DND-41 (cell line): ENCODE data around the gene TMCC2.

ENCODE experiments used
- ATAC-seq: fragments of 200-7000 bp; cut with Tn5 transposase; 3 replicates; pipeline ENCODE4 v1.9.1; 2021; ENCODE audit warnings: low read depth; ENCODE audit not compliant: insufficient read depth
- DNase-seq: peaks from one replicate; pipeline ENCODE4 v3.0.0-alpha.2; 2020
- H2AFZ ChIP-seq: 2 replicates; pipeline ENCODE4 v1.6.0; 2012; ENCODE audit warnings: low read depth, low read length
- H3K27ac ChIP-seq: 2 replicates; pipeline ENCODE4 v1.5.1; 2012; ENCODE audit warnings: low read length, inconsistent platforms
- H3K27me3 ChIP-seq: fragments of 200-600 bp; sonication (generic); 2 replicates; pipeline ENCODE4 v1.6.0; 2012; ENCODE audit warnings: low read length, mild to moderate bottlenecking, inconsistent platforms; ENCODE audit not compliant: insufficient read depth, poor library complexity
- H3K36me3 ChIP-seq: 2 replicates; pipeline ENCODE4 v1.5.1; 2012; ENCODE audit warnings: low read length, inconsistent platforms; ENCODE audit not compliant: insufficient read depth
- H3K4me1 ChIP-seq: 2 replicates; pipeline ENCODE4 v1.5.1; 2012; ENCODE audit warnings: mild to moderate bottlenecking, low read length; ENCODE audit not compliant: insufficient read depth
- H3K4me2 ChIP-seq: 2 replicates; pipeline ENCODE4 v1.6.0; 2012; ENCODE audit warnings: mild to moderate bottlenecking, moderate library complexity, low read length, inconsistent platforms; ENCODE audit not compliant: insufficient read depth
- H3K4me3 ChIP-seq, 2 experiments: fragments of 200-600 bp in 1 of 2; shearing (Covaris generic) in 1 of 2; 2 replicates each; pipeline ENCODE4 v1.5.1; 2012 to 2016; ENCODE audit warnings: inconsistent platforms in 2 of 2, low read length in 2 of 2, mild to moderate bottlenecking in 2 of 2, low read depth in 1 of 2, moderate library complexity in 1 of 2
- H3K79me2 ChIP-seq: 2 replicates; pipeline ENCODE4 v1.6.0; 2012; ENCODE audit warnings: low read length, inconsistent platforms; ENCODE audit not compliant: insufficient read depth
- H3K9ac ChIP-seq: 2 replicates; pipeline ENCODE4 v1.6.0; 2012; ENCODE audit warnings: low read depth, mild to moderate bottlenecking, inconsistent platforms, low read length, moderate library complexity
- H3K9me3 ChIP-seq: 2 replicates; pipeline ENCODE4 v1.5.1; 2012; ENCODE audit warnings: low read length, moderate library complexity, mild to moderate bottlenecking, inconsistent platforms; ENCODE audit not compliant: insufficient read depth, severe bottlenecking
- H4K20me1 ChIP-seq: 2 replicates; pipeline ENCODE4 v1.6.0; 2012; ENCODE audit warnings: low read length; ENCODE audit not compliant: insufficient read depth
- EZH2 ChIP-seq: IDR thresholded peaks from 3 replicates; pipeline ENCODE4 v1.6.1; 2012; ENCODE audit warnings: borderline replicate concordance, low read depth, mild to moderate bottlenecking, moderate library complexity, low read length, inconsistent platforms; ENCODE audit not compliant: severe bottlenecking
- TF ChIP-seq, protein P1 (sequence below): IDR thresholded peaks from 2 replicates; pipeline ENCODE4 v1.5.1; 2012; ENCODE audit warnings: borderline replicate concordance, low read length, moderate library complexity, mild to moderate bottlenecking; ENCODE audit not compliant: poor library complexity, severe bottlenecking; ENCODE audit errors: extremely low read depth

TMCC2 gene

DNA sequence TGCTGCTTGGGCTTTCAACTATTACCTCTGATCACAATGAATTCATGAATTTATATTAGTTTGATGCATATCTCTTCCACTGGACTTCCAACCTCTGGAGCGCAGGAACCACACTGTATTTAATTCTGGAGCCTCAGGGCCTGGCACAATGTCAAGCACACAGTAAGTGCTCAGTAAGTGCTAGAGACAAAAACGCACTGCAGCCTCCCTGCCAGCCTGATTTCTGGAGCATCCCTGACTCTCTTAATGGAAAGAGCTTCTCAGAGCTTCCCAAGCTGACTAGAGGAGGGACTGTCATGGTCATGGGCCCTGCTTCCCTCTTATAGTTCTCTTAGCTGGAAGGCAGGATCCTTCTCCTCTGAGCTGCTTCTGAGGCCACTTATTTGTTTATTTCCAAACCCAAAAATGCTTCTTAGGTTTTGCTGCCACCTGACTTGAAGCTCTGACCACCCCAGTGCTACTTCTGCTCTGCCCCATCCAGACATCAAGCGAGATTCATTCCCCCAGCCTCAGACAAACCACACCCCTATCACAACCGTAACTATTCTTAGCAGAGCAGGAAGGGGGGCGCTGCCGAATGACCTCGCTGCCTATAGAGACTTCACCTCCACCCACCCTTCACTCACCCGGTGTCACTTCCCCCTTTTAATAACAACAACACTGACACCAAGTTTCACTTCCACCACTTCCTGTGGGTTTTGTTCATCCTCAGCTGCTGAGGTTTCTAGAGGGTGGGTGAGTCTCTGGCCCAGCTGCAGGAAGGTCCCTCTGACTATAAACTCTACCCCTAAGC, 60.2 kb downstream of the TMCC2 start:
- Histone ChIP-seq H3K4me1 (peaks cover 50% of the 10 kb centered on the region), H4K20me1 (peaks cover 43% of the 10 kb centered on the region), H3K27ac (peak overlapping the region; percentile 22), H3K79me2 (no peaks in the 10 kb centered on the region), H3K36me3 (no peaks in the 10 kb centered on the region), H3K4me3 (no peak overlapping the region), H3K4me2 (peak overlapping the region; percentile 45), H2AFZ (no peak overlapping the region), H3K27me3 (no peaks in the 10 kb centered on the region), H3K9me3 (no peaks in the 10 kb centered on the region), H3K9ac (no peak overlapping the region)
- DNase-seq (peak; percentile 90), ATAC-seq (peak; percentile 80)
- TF ChIP-seq, protein P1, sequence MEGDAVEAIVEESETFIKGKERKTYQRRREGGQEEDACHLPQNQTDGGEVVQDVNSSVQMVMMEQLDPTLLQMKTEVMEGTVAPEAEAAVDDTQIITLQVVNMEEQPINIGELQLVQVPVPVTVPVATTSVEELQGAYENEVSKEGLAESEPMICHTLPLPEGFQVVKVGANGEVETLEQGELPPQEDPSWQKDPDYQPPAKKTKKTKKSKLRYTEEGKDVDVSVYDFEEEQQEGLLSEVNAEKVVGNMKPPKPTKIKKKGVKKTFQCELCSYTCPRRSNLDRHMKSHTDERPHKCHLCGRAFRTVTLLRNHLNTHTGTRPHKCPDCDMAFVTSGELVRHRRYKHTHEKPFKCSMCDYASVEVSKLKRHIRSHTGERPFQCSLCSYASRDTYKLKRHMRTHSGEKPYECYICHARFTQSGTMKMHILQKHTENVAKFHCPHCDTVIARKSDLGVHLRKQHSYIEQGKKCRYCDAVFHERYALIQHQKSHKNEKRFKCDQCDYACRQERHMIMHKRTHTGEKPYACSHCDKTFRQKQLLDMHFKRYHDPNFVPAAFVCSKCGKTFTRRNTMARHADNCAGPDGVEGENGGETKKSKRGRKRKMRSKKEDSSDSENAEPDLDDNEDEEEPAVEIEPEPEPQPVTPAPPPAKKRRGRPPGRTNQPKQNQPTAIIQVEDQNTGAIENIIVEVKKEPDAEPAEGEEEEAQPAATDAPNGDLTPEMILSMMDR: peak; percentile 35
- TF ChIP-seq EZH2: no peak

- Histone ChIP-seq H3K79me2 (no peaks in the 10 kb centered on the region), H3K36me3 (no peaks in the 10 kb centered on the region), H3K9me3 (no peaks in the 10 kb centered on the region), H3K4me1 (peaks cover 23% of the 10 kb centered on the region), H3K4me2 (no peak overlapping the region), H3K9ac (no peak overlapping the region), H3K4me3 (no peak overlapping the region), H3K27me3 (peaks cover 20% of the 10 kb centered on the region), H3K27ac (no peak overlapping the region), H4K20me1 (peaks cover 29% of the 10 kb centered on the region), H2AFZ (no peak overlapping the region)
- DNase-seq: no peak
- ATAC-seq: no peak
- no peak for TF ChIP-seq EZH2
- TF ChIP-seq, protein P1: no peak
Measured at GRCh38 chr1:205291596-205291995, 63.9 kb downstream of the TMCC2 start.

DNA sequence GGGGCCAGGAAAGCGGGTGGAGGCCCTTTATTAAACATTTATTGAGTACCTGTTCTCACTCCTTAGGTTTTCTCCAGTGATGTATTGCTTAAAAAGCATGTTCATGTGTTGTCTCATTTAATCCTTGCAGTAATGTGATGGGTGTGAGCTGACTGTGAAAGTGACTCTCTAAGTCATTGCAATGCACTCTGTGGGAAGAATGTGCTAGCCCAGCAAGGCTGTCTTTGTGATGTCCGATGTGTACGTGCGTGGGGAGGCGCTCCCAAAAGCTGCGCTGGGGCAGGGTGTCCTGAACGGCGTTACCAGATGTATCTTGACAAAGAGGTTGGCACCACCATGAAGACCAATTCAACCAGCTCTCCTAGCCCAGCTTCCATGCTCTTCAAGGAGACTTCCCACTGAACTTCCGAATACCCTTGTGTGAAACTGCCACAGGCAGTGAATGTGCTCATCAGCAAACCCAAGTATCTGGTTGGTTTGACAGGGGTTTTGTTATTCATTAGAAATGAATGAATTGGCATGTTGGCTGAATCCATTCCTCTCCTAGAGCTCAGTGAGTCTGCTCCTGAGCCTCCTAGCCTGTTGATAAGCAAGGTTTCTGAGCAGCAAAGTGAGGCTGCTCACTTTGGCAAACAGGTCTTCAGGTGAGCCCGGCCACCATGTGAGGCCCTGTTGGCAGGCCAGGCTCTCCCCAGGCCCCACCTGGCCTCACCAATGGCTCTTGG, 65.8 kb downstream of the TMCC2 start:
- Histone ChIP-seq H3K4me3 (no peak overlapping the region), H3K27me3 (peaks cover 25% of the 10 kb centered on the region), H3K36me3 (no peaks in the 10 kb centered on the region), H4K20me1 (peaks cover 17% of the 10 kb centered on the region), H3K79me2 (no peaks in the 10 kb centered on the region), H2AFZ (no peak overlapping the region), H3K4me1 (peaks cover 4% of the 10 kb centered on the region), H3K27ac (no peak overlapping the region), H3K9ac (no peak overlapping the region), H3K9me3 (no peaks in the 10 kb centered on the region), H3K4me2 (no peak overlapping the region)
- ATAC-seq (no peak), DNase-seq (no peak)
- TF ChIP-seq, protein P1: no peak
- no peak for TF ChIP-seq EZH2
